Renal cortical epithelial cell (primary cell): ENCODE data around the gene ACACB. TPM values are rescaled to one million over a fixed set of nuclear protein-coding genes. Genes with fewer than 3 reads are reported as not detected.

Experiments
- DNase-seq: peaks from one replicate; pipeline ENCODE4 v3.0.0-alpha.2; 2011; ENCODE audit warnings: low read depth
- total RNA-seq: library from RNA; depleted of rRNA; stranded (reverse); fragments of >200 nt; gene quantifications from 2 replicates; pipeline ENCODE4 v1.2.3, GENCODE V29; 2014

ACACB gene
- total RNA-seq, 1 donor from 2014 or later, result 8.9 TPM

DNA sequence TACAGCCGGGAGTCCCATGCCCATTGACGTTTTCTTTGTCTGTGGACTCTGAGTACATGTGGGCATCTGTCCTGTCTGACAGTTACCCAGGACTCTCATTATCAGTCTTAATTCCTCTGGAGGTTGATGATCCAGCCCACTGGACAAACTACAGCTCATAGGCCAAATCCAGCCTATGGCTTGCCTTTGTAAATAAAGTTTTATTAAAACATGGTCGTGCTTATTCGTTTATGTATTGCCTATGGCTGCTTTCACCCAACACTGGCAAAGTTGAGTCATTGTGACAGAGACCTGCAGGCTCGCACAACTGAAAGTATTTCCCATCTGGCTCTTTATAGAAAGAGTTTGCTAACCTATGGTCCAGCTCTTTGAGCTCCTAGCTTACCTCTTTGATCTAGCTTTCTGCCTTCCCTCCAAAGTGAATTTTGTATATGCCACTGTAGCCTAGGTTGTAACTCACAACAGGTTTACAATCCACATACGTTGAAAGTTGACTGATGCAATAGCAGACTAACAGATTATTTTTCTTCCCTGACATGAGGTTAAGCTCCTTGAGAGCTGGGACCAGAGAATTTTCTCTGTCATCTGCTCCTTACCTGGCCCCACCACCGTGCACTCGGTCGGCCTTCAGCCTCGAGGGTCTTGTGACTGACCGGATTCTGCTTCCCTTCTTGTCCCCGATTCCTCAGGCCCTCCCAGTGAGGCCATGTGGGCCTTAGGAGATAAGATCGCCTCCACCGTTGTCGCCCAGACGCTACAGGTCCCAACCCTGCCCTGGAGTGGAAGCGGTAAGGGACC, 57.3 kb downstream of the ACACB start:
- no peak for DNase-seq

DNA sequence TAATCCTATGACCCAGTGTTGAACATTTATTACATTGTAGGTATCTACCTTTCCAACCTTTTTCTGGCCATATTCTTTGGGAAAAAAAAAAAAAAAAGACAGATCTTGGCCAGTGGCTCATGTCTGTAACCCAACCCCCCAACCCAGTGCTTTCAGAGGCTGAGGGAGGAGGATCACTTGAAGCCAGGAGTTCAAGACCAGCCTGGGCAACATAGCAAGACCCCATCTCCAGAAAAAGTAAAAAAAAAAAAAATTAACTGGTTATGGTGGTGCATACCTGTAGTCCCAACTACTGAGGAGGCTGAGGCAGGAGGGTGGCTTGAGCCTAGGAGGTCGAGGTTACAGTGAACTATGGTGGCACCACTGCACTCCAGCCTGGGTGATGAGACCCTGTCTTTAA, 58.1 kb downstream of the ACACB start:
- no peak for DNase-seq

DNA sequence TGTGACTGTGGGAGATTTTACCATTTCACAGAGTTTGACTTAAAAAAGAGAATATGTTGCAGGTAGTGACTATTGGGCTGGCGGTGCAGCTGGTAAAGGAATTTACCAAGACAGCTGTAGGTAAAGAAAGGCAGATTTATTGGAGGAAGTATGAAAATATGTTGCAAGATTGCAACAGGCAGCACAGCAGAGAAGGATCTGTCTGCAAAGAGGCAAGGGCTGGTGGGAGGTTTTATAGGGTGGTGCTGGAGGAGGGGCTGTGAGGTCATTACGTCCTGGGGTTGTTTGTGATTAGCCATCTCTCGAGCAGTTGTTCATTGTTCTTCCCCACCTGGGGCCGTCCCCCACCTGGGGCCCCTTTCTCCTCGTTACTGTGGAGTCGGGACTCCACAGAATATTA, 62.1 kb downstream of the ACACB start:
- DNase-seq, result no peak

- DNase-seq, result no peak
These were observed 63.5 kb downstream of the ACACB start for GRCh38 chr12:109179927-109180326.

DNA sequence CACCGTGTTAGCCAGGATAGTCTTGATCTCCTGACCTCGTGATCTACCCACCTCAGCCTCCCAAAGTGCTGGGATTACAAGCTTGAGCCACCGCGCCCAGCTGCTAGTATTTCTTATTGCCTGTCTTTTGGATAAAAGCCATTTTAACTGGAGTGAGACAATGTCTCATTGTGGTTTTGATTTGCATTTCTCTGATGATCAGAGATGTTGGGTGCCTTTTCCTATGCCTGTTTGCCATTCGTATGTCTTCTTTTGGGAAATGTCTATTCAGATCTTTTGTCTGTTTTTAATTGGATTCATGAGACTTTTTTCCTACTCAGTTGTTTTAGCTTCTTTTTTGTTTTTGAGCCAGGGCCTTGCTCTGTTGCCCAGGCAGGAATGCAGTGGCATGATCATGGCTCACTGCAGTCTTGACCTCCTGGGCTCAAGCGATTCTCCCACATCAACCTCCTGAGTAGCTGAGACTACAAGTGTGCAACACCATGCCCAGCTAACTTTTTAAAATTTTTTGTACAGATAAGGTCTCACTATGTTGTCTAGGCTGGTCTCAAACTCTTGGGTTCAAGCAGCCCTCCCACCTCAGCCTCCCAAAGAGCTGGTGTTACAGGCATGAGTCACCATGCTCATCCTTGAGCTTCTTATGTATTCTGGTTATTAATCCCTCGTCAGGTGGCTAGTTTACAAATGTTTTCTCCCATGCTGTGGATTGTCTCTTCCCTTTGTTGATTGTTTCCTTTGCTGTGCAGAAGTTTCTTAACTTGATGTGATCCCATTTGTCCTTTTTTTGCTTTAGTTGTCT, 65.9 kb downstream of the ACACB start:
- DNase-seq, result no peak

DNA sequence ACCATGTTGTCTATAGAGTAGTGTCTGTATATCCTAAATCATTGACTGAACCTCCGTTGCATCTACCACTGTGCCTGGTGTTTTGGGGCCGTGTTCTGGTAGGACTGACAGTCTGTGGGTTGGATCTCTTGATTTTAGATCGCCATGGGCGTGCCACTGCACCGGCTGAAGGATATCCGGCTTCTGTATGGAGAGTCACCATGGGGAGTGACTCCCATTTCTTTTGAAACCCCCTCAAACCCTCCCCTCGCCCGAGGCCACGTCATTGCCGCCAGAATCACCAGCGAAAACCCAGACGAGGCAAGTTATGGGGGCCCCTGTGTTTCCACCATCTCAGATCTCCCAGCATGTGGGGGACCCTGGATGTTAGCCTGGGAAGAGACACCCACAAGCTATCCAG, 69.1 kb downstream of the ACACB start:
- no peak for DNase-seq

GRCh38 chr12:109186993-109187653, 70.7 kb downstream of the ACACB start:
- no peak for DNase-seq

- DNase-seq, result no peak
These were observed 71.8 kb downstream of the ACACB start for GRCh38 chr12:109188108-109188712.

- no peak for DNase-seq
These were observed 72.9 kb downstream of the ACACB start for GRCh38 chr12:109189291-109189690.

DNA sequence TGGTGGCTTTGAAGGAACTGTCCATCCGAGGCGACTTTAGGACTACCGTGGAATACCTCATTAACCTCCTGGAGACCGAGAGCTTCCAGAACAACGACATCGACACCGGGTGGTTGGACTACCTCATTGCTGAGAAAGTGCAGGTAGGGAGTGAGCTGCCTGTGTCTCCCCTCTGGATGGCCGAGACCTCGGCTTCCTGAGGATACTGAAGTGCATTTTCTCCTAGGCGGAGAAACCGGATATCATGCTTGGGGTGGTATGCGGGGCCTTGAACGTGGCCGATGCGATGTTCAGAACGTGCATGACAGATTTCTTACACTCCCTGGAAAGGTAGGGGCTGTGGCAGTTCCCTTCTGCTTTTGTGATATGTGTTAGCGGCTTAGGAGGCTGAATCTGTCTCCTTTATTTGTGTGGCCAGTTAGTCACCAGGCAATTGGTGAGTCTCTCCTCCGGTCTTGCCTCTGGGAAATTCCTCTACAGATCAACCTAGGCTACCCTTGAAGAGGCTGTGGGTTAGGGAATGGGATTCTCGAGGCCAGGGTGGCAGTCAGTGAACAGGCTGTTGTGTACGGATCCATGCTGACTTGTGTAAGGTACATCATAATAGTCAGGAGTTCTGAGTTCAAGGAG, 75.3 kb downstream of the ACACB start:
- peak; percentile 24 for DNase-seq

DNA sequence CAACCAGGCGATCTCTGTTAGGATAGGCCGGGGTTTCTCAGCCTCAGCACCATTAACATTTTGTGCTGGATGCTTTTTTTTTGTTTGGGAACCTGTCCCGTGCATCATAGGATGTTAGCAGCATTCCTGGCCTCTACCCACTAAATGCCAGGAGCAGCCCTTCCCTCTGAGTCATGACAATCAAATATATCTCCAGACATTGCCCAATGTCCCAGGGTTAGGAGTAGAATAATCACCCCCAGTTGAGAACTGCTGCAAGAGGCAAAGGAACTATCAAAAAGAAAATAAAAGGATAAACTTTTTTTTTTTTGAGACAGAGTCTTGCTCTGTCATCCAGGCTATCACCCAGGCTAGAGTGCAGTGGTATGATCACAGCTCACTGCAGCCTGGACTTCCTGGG, 76.0 kb downstream of the ACACB start:
- peak; percentile 80 for DNase-seq

GRCh38 chr12:109193896-109194295, 77.5 kb downstream of the ACACB start:
- no peak for DNase-seq

DNA sequence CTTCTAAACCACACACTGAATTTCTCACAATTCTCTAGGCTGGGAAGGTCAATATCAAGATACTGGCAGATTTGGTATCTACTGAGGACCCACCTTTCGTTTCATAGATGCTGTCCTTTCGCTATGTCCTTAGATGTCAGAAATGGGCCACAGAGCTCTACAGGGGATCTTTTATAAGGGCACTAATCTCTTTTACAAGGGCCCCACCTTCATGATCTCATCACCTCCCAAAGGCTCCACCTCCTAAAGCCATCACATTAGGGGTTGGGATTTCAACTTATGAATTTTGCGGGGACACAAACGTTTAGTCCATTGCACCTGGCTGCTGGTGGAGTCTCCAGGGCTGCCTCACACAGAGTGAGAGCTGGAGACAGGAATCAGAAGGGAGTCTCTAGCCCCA, 79.9 kb downstream of the ACACB start:
- DNase-seq, result no peak

DNA sequence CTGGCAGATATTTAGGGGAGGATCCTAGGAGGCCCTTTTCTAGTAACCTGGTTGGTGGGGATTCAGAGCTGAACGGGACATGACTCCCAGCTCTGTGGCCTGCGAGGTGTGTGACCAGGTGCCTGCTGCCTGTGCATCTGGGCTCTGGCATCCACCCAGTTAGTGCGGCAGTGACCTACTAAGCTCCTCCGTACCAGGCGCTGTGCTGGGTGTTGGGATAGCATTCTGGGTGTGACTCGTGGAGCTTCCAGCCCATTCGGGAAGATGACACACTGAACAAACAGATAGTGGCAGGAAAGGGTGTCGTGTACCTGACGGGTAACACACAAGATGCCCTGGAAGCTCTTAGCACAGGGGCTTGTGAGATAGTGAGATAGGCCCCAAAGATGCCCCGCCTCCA, 80.9 kb downstream of the ACACB start:
- no peak for DNase-seq

DNA sequence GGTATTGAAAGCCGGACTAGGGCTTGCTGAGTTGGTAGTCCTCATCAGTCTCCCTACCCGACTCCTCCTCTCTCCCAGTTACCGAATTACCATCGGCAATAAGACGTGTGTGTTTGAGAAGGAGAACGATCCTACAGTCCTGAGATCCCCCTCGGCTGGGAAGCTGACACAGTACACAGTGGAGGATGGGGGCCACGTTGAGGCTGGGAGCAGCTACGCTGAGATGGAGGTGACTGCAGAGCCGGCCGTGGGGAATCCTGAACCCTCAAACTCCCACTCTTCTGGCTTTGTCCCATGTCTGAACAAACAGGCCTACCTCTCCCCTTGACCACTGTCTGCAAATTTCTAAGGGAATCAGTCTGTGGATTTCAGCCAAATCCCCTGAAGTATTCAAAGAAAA, 82.9 kb downstream of the ACACB start:
- no peak for DNase-seq

DNA sequence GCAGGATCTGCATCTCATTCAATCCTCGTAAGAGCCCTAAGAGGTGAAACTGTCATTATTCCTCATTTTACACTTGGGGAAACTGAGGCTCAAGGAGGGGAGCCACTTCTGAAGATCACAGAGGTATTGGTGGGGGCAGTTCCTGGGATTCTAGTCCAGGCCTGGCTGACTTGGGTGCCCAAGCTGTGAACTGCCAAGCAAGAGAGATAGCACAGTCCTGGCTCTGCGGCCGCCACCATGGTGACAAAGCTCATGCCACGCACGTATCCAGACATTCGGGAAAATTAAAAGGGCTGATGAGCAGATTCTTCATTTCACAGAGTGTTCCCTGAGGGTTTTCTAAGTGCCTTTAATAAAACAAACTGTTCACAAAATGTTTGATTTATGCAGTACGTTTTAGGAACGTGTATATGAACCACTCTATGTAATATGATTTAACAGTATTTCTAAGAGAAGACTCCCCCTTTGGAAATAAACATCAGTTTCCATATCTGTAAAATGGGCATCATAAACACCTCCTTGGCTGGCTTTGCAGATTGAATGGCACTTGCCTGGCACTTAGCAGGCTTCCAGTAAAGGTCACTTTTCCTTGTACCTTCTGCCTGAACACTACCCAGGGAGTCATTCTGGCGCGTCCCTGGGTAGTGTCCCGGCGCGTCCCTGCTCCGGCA, 84.6 kb downstream of the ACACB start:
- no peak for DNase-seq

DNA sequence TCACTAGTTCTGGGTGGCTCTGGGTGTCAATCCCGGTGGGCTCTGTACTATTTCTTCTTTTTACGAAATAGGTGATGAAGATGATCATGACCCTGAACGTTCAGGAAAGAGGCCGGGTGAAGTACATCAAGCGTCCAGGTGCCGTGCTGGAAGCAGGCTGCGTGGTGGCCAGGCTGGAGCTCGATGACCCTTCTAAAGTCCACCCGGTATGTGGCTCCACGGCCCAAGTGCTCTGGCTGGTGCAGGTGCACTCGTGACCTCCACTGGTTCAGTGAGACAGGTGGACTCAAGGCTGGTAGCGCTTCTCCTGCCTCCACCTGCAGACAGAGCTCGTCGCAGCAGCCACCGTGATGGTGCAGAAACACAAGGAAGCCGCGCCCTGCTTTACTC, 85.1 kb downstream of the ACACB start:
- no peak for DNase-seq

DNA sequence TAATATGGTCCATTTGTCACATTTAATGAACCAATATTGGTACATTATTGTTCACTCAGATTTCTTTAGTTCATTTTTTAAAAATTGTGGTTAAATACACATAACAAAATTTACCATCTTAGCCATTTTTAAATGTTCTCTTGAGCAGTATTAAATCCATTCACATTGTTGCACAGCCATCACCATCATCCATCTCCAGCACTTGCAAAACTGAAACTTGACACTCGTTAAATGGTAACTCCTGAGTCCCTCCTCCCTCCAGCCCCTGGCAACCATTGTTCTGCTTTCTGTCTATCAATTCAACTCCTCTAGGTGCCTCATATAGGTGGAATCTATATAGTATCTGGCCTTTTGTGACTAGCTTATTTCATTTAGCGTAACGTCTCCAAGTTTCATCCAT, 86.4 kb downstream of the ACACB start:
- no peak for DNase-seq

- DNase-seq, result no peak
These were observed 87.1 kb downstream of the ACACB start for GRCh38 chr12:109203480-109203879.

GRCh38 chr12:109209082-109209481, 92.7 kb downstream of the ACACB start:
- DNase-seq, result no peak

DNA sequence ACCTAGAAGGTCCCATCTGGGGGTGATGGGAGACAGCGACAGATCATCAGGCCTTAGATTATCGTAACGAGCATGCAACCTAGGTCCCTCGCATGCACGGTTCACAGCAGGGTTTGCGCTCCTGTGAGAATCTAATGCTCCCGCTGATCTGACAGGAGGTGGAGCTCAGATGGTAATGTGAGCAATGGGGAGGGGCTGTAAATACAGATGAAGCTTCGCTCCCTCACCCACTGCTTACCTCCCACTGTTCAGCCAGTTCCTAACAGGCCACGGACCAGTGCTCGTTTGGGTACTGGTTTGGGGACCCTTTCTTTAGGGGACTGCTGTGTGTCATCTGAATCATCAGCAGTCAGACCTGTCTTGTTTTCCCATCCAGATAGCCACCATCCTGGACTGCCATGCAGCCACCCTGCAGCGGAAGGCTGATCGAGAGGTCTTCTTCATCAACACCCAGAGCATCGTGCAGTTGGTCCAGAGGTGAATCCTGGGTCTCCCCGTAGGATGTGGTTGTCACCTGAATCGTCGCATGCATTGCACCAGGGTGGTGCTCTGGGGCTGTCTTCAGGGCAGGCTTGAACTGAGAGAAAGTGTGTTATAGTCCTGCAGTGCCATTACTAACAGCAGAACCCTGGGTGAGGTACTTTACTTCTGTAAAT, 96.2 kb downstream of the ACACB start:
- no peak for DNase-seq
